ENCODE results near the gene EXTL1.

EXTL1 gene

GRCh38 chr1:26044971-26045721 lies 23.6 kb downstream of the EXTL1 start:
- no peak for DNase-seq

GRCh38 chr1:26045722-26046245 lies 24.2 kb downstream of the EXTL1 start, which contains the start of gene SLC30A2:
Gene SLC30A2, minus strand, starts transcription at chr1:26046118. Its CDS starts 222 bp downstream, at chr1:26045896.
- no peak for DNase-seq

GRCh38 chr1:26046246-26047095 lies 24.9 kb downstream of the EXTL1 start:
- DNase-seq = no peak

DNA sequence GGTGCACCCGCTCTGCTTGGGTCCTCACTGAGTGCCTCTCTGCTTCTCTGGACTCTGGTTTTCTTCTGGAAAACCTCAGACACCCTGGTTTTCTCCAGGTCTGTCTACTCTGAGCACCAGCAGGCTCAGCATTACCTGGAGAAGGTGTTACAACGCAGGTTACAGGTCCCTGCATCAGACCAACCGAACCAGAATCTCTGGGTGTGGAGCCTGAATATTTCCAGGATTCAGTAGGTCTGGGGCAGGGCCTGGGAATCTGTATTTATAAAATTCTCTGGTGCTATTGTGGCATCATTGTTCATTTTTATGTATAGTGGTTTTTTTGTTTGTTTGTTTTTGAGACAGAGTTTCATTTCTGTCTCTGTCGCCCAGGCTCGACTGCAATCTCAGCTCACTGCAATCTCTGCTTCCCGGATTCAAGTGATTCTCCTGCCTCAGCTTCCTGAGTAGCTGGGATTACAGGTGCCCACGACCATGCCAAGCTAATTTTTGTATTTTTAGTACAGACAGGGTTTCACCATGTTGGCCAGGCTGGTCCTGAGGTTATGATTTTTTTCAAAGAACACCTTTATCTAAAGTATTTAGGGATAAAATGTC lies 25.8 kb downstream of the EXTL1 start:
- DNase-seq = no peak

- DNase-seq = no peak
Measured at GRCh38 chr1:26049531-26050247, 28.1 kb downstream of the EXTL1 start.

DNA sequence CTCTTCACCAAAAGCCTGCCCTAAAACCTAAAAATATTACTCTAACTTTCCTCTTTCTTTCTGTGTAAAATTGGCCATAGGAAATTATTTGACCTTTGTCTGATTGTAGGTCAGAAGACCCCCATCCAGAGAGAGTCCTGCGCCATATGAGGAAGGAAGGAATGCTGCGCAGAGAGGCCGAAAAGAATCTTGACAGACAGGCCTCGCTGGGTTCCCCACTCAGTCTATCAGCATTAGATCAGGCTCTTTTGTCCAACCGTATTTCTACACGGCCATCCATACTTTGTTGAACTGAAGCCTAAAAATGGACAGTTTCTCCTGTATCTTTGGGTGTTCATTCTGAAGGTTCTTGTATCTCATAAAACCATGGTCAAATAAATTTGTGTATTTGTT lies 28.7 kb downstream of the EXTL1 start:
- DNase-seq = no peak

DNA sequence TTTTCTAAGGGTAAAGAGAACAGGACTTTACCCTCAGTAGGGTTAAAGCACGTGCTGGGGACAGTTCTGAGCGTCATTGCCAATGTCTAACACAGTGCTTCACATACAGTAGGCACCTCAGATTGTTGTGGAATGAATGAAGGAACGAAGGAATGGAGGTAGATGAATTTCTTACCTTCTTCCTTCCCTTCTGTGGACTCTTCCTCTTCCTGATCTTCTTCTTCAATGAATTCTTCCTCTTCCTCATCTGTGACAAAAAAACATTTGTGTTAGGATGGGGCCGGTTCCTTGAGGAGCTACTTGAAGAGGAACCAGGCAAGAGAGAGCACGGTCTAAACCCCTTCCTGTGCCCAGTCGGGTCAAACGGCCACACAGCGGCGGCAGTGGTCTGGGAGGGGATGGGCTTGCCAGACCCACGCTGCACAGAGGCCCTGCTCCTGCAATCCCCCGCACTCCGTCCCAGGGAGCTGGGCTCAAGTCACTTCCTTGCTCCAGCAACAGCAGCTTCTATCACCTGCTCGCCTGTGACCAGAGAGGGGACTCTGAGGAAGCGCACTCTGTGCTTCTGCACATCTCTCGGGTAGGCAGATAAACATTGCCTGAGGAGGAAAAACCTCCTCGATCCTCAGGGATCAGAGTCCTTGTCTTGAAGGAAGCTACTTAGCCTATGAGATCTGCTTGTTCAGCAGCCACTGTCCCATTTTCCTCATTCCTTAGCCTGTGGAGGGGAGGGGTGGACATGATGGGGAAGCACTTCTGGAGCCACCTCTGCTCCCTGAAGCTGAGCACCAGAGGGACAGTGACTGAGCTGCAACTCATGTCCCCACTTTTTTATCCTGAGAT lies 32.4 kb downstream of the EXTL1 start:
- DNase-seq = no peak

- DNase-seq = no peak
Measured at GRCh38 chr1:26055041-26055440, 33.5 kb downstream of the EXTL1 start.

- DNase-seq = no peak
Measured at GRCh38 chr1:26057189-26057588, 35.6 kb downstream of the EXTL1 start.

DNA sequence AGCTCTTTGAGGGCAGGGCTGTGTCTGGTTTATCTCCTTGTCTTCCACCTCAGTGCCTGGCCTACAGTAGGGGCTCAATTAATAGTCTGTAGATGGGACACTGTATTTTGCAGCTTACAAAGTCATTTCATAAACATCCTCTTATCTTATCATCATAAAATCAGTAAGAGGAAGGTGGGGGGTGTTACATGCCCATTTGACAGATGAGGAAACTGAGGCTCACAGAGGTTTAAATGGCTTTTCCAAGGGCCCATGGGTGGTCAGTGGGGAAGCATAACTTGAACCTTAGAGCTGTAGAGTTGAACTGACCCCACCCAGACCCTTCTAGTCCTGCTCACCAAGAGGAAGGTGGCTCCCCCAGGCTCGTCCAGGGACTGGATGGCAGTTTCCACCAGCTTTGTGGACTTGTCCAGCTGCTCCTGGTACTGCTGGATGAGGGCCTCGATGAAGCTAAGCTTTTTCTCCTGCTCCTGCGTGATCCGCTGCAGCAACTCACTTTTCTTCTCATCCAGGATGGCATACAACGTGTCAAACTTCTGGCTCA lies 36.5 kb downstream of the EXTL1 start:
- DNase-seq = no peak

GRCh38 chr1:26059906-26060305 lies 38.3 kb downstream of the EXTL1 start:
- DNase-seq = no peak

- DNase-seq = no peak
Measured at GRCh38 chr1:26060832-26061574, 39.4 kb downstream of the EXTL1 start.

DNA sequence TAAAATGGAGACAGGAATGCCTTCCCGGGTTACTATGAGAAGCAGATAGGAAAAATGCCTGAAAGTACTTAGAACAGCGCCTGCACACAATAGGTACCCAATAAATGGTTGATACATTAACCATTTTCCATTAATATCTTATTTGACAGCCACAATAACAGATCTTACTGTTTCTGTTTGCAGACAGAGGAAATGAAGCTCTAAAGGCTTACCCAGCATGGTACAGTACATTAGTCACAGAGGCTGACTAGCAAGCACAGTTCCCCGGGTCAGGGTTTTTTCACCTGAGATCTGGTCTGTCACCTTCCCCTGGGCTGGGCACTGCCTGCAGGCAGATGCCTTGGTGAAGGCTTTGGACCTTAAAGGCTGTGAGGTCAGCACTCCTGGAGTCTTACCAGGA lies 43.0 kb downstream of the EXTL1 start:
- DNase-seq = no peak

DNA sequence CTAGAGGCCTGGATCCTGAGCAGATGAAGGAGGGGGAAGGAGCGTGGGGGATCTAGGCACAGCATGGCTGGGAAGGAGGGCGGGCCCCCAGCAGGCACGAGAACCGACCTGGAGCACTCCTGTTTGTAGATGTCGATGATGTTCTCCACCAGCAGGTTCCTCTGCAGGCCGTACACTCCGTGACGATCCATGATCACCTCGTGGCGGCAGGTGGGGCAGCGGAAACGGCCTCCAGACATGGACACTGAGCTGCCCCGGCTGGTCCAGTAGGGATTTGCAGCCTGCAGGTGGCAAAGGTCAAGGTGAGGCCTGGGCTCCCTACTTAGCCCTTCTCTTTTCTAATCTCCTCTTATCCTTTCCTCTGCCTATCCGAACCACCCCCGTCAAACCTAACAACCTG lies 44.6 kb downstream of the EXTL1 start:
- no peak for DNase-seq

DNA sequence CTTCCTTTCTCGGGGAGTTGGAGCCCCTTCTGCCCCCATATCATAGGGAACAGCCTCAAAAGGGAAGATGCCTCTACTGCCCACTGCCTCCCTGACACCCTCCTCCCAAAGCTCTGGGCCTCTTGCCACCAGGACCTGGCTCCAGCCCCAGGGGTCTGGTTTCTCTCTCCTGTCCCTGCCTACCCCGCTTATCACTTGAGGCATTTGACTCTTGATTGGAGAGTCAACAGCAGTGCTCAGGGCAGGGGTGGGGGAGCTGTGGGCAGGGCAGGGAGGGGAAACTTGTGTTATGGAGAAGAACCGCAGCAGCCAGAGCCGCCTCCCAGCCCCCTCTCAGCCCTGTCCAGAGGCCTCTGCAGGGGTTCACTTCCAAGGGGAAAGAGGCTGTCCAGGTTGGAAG lies 45.3 kb downstream of the EXTL1 start:
- no peak for DNase-seq

GRCh38 chr1:26067432-26067911 lies 45.9 kb downstream of the EXTL1 start, which contains the start of gene TRIM63:
Gene TRIM63, minus strand, starts transcription at chr1:26067630. Its CDS starts 136 bp downstream, at chr1:26067494.
- no peak for DNase-seq

- DNase-seq = no peak
Measured at GRCh38 chr1:26069941-26070295, 48.3 kb downstream of the EXTL1 start.

DNA sequence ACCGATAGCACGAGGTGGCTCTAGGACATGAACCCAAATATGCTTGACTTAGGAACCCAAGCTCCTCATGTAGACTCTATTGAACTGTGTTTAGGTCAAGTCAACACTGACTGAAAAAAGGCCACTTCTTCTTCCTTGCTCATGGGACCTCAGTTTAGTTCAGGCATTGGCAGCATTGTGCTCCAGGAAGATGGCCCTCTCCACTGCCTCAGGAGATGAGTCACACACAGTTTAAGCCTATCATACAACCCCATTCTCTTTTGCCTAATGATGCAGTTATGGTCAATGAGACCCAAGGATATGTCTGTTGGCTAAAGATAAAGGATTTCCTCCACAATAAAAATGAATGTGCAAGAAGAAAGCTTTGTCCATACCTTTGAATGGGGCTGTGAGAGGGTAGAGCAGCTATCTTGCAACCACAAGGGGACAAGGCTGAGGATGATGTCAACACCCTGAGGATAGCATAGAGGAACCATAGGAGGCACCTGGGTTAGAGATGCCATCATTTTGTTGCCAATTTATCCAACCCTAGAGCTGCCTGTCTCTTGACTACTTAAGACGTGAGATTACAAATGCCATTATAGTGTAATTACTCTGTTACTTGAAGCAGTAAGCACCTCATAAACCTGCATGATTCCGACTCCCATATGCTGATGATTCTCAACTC lies 48.9 kb downstream of the EXTL1 start:
- no peak for DNase-seq

GRCh38 chr1:26070963-26071342 lies 49.4 kb downstream of the EXTL1 start:
- no peak for DNase-seq

DNA sequence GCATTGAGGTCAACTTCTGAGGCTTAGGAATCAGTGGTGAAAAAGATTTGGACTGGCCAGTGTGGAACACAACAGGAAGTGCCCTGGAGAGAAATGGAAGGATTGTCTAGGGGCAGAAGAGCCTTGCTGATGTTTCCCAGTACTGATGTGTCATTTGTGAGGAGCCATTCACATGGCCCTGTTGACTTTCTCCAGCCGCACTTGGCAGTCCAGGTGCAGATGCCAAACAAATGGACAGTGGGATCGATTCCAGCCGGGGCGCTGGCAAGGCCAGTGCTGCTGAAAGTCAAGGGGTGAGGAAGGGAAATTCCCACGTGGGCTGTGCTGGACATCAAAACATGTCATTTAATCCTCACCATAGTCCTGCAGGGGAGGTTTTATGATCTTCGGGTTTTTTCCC lies 50.7 kb downstream of the EXTL1 start:
- DNase-seq = no peak

Data from activated T-cell treated with anti-CD3 and anti-CD28 coated beads, Interleukin-2, amount 50 U/mL, for 1 hour (primary cell).